SK-N-SH treated with all-trans-retinoic acid at 6 μM for 48 hours (cell line): ENCODE measurements around the gene MMP28.

Source experiments
- BACH2 ChIP-seq: fragments of 250-450 bp; sonication (Bioruptor Pico); IDR thresholded peaks from 2 replicates; pipeline ENCODE4 v1.9.0; 2021; ENCODE audit warnings: mild to moderate bottlenecking, borderline replicate concordance
- ESRRG ChIP-seq: fragments of 250-450 bp; sonication (Bioruptor Pico); IDR thresholded peaks from 2 replicates; pipeline ENCODE4 v1.6.1; 2021; ENCODE audit warnings: mild to moderate bottlenecking
- ZFP30 ChIP-seq: fragments of 450-650 bp; formaldehyde crosslinking; IDR thresholded peaks from 2 replicates; pipeline ENCODE4 v1.5.0; 2022; ENCODE audit warnings: mild to moderate bottlenecking, moderate library complexity
- TF ChIP-seq, protein P1 (sequence below): fragments of 250-450 bp; sonication (Bioruptor Pico); IDR thresholded peaks from 2 replicates; pipeline ENCODE4 v1.5.1; 2020; ENCODE audit warnings: low read depth, mild to moderate bottlenecking, moderate library complexity

DNA sequence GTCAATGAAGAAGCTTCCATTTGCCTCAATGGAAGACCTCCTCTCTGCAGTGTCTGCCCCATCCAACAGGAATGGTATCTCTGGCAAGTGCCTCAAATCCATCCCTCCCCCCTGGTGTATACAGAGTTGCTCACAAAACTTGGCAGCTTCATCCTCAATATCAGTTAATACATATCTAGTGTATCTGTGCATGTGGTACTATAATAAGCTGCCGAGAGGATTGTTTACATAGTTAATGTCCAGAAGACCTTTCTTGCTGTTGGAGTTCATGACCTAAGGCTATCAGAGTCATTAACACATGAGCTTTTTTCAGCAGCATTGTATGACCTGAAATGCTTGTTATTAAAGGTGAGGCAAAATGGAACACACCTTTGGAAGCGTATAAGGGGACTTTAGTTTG, 78.0 kb downstream of the MMP28 start:
- TF ChIP-seq BACH2 (CRISPR knock-in tag) (no peak), ESRRG (no peak), ZFP30 (CRISPR knock-in tag) (no peak)
- TF ChIP-seq, protein P1, sequence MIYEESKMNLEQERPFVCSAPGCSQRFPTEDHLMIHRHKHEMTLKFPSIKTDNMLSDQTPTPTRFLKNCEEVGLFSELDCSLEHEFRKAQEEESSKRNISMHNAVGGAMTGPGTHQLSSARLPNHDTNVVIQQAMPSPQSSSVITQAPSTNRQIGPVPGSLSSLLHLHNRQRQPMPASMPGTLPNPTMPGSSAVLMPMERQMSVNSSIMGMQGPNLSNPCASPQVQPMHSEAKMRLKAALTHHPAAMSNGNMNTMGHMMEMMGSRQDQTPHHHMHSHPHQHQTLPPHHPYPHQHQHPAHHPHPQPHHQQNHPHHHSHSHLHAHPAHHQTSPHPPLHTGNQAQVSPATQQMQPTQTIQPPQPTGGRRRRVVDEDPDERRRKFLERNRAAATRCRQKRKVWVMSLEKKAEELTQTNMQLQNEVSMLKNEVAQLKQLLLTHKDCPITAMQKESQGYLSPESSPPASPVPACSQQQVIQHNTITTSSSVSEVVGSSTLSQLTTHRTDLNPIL (CRISPR knock-in tag), result no peak
